CD4-positive, alpha-beta T cell (primary cell): Measurements from ENCODE around the gene UPF1. TPM values are rescaled to one million over a fixed set of nuclear protein-coding genes. Genes with fewer than 3 reads are reported as not detected.

Experiments
- ATAC-seq: fragments of 200-7000 bp; cut with Tn5 transposase; one replicate; pipeline ENCODE4 v1.10.0; 2022; ENCODE audit warnings: mild to moderate bottlenecking; ENCODE audit not compliant: poor library complexity
- CTCF ChIA-PET: fragments of 350-600 bp; sonication (Branson Sonifier 250); formaldehyde crosslinking; loops from one replicate; lab custom pipeline; 2021; ENCODE audit warnings: antibody characterized with exemption, inconsistent platforms; lab: Charles Lee
- POLR2A ChIA-PET: fragments of 350-600 bp; sonication (Branson Sonifier 250); formaldehyde crosslinking; loops from one replicate; lab custom pipeline; 2021; ENCODE audit warnings: antibody characterized with exemption, inconsistent platforms; lab: Charles Lee
- DNase-seq, 14 experiments: peaks; one replicate each; pipeline ENCODE4 v3.0.0-alpha.2; 2013 to 2020; ENCODE audit warnings: mixed read lengths in 2 of 14
- H3K27ac ChIP-seq, 2 donors: one replicate each; pipeline versions ENCODE4 v1.5.1 to v1.7.0; 2013; ENCODE audit warnings: low read length in 2 of 2, low read depth in 1 of 2, mild to moderate bottlenecking in 1 of 2
- H3K27me3 ChIP-seq, 2 experiments: 1 replicate in 1 of 2; 2 replicates in 1 of 2; pipeline versions ENCODE4 v1.6.1 to v1.7.0; 2013; ENCODE audit warnings: low read length in 2 of 2, control low read depth in 1 of 2, mild to moderate bottlenecking in 1 of 2, moderate library complexity in 1 of 2; ENCODE audit not compliant: insufficient read depth in 2 of 2, control insufficient read depth in 1 of 2
- H3K36me3 ChIP-seq: one replicate; pipeline ENCODE4 v1.6.1; 2013; ENCODE audit warnings: low read length, control low read depth; ENCODE audit not compliant: insufficient read depth
- H3K4me1 ChIP-seq: one replicate; pipeline ENCODE4 v1.6.1; 2013; ENCODE audit warnings: low read length, control low read depth; ENCODE audit not compliant: insufficient read depth
- H3K4me3 ChIP-seq: one replicate; pipeline ENCODE4 v1.5.1; 2013; ENCODE audit warnings: mild to moderate bottlenecking, low read length, moderate library complexity
- H3K9me3 ChIP-seq, 2 experiments: 1 replicate in 1 of 2; 2 replicates in 1 of 2; pipeline versions ENCODE4 v1.6.1 to v1.7.0; 2013; ENCODE audit warnings: low read length in 2 of 2, mild to moderate bottlenecking in 2 of 2, control low read depth in 1 of 2, moderate library complexity in 1 of 2; ENCODE audit not compliant: control insufficient read depth in 1 of 2, insufficient read depth in 1 of 2
- H3K27ac Mint-ChIP-seq: one replicate; pipeline ENCODE4 v1.8.0; 2020; ENCODE audit warnings: mixed read lengths
- H3K27me3 Mint-ChIP-seq: one replicate; pipeline ENCODE4 v1.8.0; 2021; ENCODE audit warnings: mixed read lengths
- H3K36me3 Mint-ChIP-seq: one replicate; pipeline ENCODE4 v1.8.0; 2021; ENCODE audit warnings: low read depth, mixed read lengths
- H3K4me1 Mint-ChIP-seq: one replicate; pipeline ENCODE4 v1.8.0; 2021; ENCODE audit warnings: low read depth, mixed read lengths
- H3K4me3 Mint-ChIP-seq: one replicate; pipeline ENCODE4 v1.8.0; 2020; ENCODE audit warnings: mild to moderate bottlenecking, mixed read lengths
- H3K9me3 Mint-ChIP-seq: one replicate; pipeline ENCODE4 v1.8.0; 2020; ENCODE audit warnings: mixed read lengths
- CTCF ChIP-seq: fragments of 200-600 bp; IDR thresholded peaks from one replicate; pipeline ENCODE4 v1.8.0; 2022; ENCODE audit warnings: antibody characterized with exemption, mild to moderate bottlenecking
- intact Hi-C, 2 experiments: fragments of 100-400 bp; cut with DNase I in 1 of 2; cut with micrococcal nuclease in 1 of 2; formaldehyde crosslinking; loops; one replicate each; pipeline versions ENCODE4 v1.15.1 to v1.9.0; 2023 to 2025; cut with DNase I, micrococcal nuclease
- total RNA-seq, 174 experiments: library from RNA in 2 of 174; stranded (reverse) in 2 of 174; gene quantifications; one replicate each; pipeline ENCODE4 v1.2.3 and lab custom pipeline; 2021 to 2026

UPF1 gene
- total RNA-seq, 2 experiments from 2014 or later: 146 to 150 TPM

- H3K4me1 Mint-ChIP-seq: peaks cover 3% of the 10 kb centered on the region
- Histone ChIP-seq H3K4me3 (no peak overlapping the region), H3K9me3 (no peaks in the 10 kb centered on the region), H3K4me1 (peaks cover 11% of the 10 kb centered on the region), H3K27me3 (no peaks in the 10 kb centered on the region), H3K27ac (no peak overlapping the region), H3K36me3 (peaks cover 79% of the 10 kb centered on the region)
- CTCF ChIA-PET: interaction anchor here (1.0 to 1.3 kb wide), 2 partner anchors 10 to 12 kb away, joined by 3 read pairs; no protein-coding TSS in a partner anchor
- no peak for TF ChIP-seq CTCF
- no peak overlapping the region for H3K27ac Mint-ChIP-seq
- POLR2A ChIA-PET: no interaction called here
- H3K27me3 Mint-ChIP-seq: no peaks in the 10 kb centered on the region
- H3K9me3 Mint-ChIP-seq: no peaks in the 10 kb centered on the region
- H3K36me3 Mint-ChIP-seq: peaks cover 76% of the 10 kb centered on the region
- DNase-seq (no peak), ATAC-seq (no peak)
- H3K4me3 Mint-ChIP-seq: no peak overlapping the region
- intact Hi-C loops: loop anchor here in 1 of 2 experiments (5.0 kb wide), 3 partner anchors 273 to 413 kb away; no protein-coding TSS in a partner anchor
Observed at GRCh38 chr19:18865106-18865972, 33.6 kb downstream of the UPF1 start.

GRCh38 chr19:18865973-18866799, 34.4 kb downstream of the UPF1 start:
- DNase-seq (peak in 13 of 14 experiments; percentile 41 to 83 (median 56)), ATAC-seq (peak; percentile 83)
- Mint-ChIP-seq H3K27ac (no peak overlapping the region), H3K4me3 (no peak overlapping the region), H3K27me3 (peaks cover 5% of the 10 kb centered on the region), H3K36me3 (peaks cover 68% of the 10 kb centered on the region), H3K9me3 (no peaks in the 10 kb centered on the region), H3K4me1 (peaks cover 9% of the 10 kb centered on the region)
- H3K4me3 ChIP-seq: no peak overlapping the region
- H3K27me3 ChIP-seq: peaks cover 5 to 7% of the 10 kb centered on the region in 2 experiments
- H3K36me3 ChIP-seq: peaks cover 71% of the 10 kb centered on the region
- H3K4me1 ChIP-seq: peaks cover 17% of the 10 kb centered on the region
- no peak overlapping the region for H3K27ac ChIP-seq
- no peaks in the 10 kb centered on the region for H3K9me3 ChIP-seq
- POLR2A ChIA-PET: no interaction called here
- peak; percentile 94 for TF ChIP-seq CTCF
- CTCF ChIA-PET: interaction anchor here (1.3 kb wide), 1 partner anchor 11 kb away, joined by 3 read pairs; no protein-coding TSS in a partner anchor
- intact Hi-C loops: loop anchor here in 1 of 2 experiments (5.0 kb wide), 3 partner anchors 274 to 414 kb away; no protein-coding TSS in a partner anchor

- Histone ChIP-seq H3K36me3 (peaks cover 65% of the 10 kb centered on the region), H3K4me1 (peaks cover 17% of the 10 kb centered on the region), H3K9me3 (no peaks in the 10 kb centered on the region), H3K27ac (no peak overlapping the region), H3K27me3 (peaks cover 5 to 7% of the 10 kb centered on the region in 2 experiments), H3K4me3 (no peak overlapping the region)
- Mint-ChIP-seq H3K9me3 (no peaks in the 10 kb centered on the region), H3K27ac (no peak overlapping the region), H3K27me3 (peaks cover 9% of the 10 kb centered on the region), H3K4me1 (peaks cover 13% of the 10 kb centered on the region), H3K36me3 (peaks cover 62% of the 10 kb centered on the region), H3K4me3 (no peak overlapping the region)
- POLR2A ChIA-PET: no interaction called here
- CTCF ChIA-PET: interaction anchor here (1.3 kb wide), 1 partner anchor 11 kb away, joined by 3 read pairs; no protein-coding TSS in a partner anchor
- no peak for DNase-seq
- intact Hi-C loops: loop anchor here in 1 of 2 experiments (5.0 kb wide), 3 partner anchors 274 to 414 kb away; no protein-coding TSS in a partner anchor
- TF ChIP-seq CTCF: peak; percentile 53
- ATAC-seq: no peak
Observed at GRCh38 chr19:18866800-18867123, 35.0 kb downstream of the UPF1 start.
